ENCODE data around the gene CLP1.
A peak's percentile ranks its signal among the peaks of the same experiment; 100 is the strongest.

CLP1 gene

DNA sequence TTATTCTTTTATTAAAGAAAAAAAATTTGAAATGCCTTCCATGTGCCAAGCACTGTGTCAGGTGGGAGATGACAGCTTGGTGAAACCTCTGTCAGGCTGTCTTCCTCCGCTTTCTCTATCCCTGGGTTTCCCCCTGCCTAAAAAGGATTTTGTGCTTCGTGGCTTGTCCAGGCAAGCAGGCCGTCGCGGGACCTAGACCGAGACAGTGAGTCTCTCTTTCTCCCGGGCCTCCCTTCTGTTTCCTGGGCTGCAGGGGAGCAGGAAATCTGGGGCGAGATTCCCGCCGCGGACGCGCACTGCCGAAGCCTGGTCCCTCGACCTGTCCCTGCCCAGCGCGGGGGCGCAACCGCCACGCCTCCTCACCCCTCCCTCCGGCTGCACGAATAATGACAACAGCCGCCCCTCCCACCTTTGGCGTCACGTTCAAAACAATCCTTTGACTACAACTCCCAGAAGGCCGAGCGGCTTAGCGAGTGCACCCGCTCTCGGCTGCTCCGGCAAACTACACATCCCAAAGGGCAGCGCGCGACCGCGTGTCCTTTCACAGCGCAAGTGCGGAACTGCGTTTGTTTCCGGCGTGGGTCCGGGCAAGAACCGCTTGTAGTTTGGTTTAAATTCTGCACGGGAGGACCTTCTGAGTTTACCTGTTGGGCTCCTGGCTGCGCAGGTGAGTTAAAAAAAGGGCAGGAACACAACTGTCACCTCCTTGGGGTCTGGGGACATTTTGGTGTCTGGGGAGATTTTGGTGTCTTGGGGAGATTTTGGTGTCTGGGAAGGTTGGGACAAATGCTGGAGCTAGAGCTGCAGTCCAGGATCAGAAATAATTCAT, at the start of gene CLP1:
CLP1 (plus strand) TSS at position 569 of the 829 bp plus-strand sequence. CDS start 1,715 bp downstream, outside the sequence.
- peak; percentile 90 for DNase-seq (ENCODE audit: low spot score)

DNA sequence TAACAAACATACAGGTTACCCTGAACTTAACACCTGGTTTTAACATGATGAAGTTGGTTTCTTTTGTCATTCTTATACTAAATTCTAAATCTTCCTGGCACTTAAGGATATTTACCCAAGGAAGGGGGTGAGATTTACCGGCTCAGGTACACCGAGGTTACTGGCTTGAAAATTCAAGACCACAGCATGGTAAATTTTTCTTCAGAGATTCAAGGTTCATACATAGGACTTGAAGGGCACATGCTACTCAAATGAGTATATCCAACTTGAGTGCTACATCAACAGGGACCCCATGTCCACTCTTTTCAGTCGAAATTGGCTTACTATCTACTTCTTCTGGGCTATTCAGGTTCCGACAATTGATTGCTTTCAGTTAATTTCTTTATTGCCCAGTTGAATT, 47.4 kb upstream of the CLP1 start:
- DNase-seq (ENCODE audit: low spot score), result no peak

DNA sequence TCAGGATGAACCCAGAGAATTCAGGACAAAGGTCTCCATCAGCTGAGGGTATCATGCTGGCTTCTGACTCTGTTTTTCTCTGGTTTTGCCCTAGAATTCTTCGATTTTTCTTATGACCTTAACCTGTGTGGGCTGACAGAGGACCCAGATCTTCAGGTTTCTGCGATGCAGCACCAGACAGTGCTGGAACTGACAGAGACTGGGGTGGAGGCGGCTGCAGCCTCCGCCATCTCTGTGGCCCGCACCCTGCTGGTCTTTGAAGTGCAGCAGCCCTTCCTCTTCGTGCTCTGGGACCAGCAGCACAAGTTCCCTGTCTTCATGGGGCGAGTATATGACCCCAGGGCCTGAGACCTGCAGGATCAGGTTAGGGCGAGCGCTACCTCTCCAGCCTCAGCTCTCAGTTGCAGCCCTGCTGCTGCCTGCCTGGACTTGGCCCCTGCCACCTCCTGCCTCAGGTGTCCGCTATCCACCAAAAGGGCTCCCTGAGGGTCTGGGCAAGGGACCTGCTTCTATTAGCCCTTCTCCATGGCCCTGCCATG, 43.3 kb upstream of the CLP1 start:
- DNase-seq (ENCODE audit: low spot score), result no peak

DNA sequence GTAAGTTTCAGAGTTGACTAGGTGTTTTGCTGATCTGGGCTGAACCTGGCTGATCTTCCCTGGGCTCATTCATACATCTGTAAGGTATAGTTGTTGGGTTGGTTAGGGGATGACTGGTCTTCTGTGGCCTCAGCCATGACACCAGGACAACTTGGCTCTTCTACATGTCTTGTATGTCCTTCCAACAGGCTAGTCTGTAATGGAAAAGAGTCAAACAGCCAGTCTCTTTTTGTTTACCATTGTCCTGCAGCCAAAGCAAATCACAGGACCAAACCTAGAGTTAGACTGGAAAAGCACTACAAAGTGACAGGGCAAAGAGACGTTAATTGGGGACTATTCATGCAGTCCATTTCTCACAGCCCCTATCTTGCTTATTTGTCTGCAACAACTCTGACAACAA, 42.3 kb upstream of the CLP1 start:
- DNase-seq (ENCODE audit: low spot score), result no peak

DNA sequence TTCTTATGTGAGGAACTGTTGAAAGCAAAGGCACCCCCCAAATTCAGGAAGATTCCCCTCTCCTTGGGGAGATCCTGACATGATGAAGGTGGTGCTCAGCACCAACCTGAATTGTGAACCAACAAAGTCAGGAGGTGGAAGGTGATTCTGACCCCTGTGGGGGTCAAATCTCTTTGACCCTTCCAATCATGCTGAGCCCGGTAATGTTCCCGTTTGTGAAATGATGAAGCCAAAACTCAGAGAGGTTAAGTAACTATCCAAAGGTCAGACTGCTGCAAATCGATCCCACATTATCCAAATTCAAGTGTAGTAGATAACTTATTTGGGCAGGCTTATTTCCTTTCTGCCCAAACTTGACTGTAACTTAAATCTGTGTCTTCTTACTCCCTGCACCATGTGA, 41.0 kb upstream of the CLP1 start:
- DNase-seq (ENCODE audit: low spot score), result no peak

DNA sequence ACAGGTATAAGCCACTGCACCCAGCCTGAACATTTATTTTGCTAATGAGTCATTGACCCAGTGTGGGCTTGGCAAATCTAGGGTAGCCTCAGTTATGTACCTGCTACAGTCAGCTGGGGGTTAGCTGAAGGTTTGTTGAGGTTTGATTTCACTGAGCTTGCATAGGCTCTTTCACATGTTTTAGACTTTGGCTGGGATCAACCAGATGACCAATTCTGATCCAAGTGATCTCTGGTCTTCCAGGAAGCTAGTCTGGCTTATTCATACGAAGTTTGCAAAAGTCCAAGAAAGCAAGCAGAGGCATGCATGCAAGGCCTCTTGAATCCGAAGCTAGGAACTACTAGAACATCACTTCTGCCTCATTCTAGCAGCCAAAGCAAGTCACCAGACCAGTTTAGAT, 39.1 kb upstream of the CLP1 start:
- no peak for DNase-seq (ENCODE audit: low spot score)

DNA sequence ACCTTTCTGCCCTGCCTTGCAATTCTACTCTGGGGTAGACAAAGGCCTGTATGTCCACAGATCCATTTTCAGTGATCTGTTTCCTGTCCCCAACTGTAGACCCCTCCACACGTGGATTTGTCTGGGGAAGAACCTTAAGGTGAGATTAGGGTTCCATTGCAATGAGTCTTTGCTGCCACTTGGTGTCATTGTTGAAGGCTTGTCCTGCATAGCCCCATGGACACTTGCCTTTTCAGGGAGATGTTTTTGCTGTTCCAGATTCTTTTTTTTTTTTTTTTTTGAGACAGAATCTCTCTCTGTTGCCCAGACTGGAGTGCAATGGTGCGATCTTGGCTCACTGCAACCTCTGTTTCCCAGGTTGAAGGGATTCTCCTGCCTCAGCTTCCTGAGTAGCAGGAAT, 38.2 kb upstream of the CLP1 start:
- no peak for DNase-seq (ENCODE audit: low spot score)

DNA sequence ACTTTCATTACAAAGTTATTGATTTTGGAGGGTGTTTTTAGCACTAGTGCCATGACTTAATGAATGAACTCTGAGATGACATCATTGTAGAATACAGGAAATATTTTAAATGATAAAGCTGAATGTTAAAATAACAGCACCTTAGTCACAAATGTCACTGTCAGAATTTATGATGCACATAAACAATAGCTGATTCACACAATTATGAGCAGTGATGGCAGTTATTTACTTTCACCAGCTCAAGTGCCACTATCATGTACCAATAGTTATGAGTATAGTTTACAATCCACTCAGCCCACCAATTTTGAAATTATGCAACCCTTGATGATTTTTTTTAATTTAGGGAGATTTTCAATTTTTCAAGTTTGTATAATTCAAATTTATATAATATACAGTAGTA, 37.1 kb upstream of the CLP1 start:
- DNase-seq (ENCODE audit: low spot score), result no peak

DNA sequence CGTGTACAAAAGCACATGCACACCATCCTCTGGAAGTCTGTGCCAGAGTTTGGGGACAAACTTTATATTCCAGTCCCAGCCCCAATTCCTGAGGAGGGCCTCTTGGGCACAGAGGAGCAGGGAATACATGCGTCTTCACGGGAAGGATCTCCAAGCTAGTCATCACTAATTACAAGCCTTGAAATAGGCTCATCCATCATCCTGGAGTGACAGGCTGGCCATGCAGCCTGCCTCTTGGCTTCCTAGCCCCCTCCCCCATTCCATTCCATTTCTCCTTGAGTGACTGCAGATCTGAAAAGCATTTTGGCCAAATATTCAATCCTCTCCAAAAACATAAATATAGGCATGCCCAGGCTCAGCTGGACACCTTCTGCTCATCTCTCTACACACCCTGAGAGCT, 35.3 kb upstream of the CLP1 start:
- no peak for DNase-seq (ENCODE audit: low spot score)

DNA sequence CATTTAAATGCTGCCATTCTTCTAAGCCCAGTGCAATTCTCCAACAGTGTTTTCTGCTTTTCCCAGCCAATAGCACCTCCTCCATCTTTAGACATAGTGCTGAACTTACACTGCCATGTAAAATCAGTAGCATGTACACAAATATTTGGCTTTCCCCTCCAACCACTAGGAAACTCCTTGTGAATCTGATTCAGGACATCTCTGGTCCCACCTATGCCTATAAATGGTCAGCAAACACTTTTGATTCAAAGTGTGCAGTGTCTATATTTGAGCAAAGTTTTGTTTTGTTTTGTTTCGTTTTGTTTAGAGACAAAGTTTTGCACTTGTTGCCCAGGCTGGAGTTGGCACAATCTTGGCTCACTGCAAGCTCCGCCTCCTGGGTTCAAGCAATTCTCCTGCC, 32.7 kb upstream of the CLP1 start:
- DNase-seq (ENCODE audit: low spot score), result no peak

DNA sequence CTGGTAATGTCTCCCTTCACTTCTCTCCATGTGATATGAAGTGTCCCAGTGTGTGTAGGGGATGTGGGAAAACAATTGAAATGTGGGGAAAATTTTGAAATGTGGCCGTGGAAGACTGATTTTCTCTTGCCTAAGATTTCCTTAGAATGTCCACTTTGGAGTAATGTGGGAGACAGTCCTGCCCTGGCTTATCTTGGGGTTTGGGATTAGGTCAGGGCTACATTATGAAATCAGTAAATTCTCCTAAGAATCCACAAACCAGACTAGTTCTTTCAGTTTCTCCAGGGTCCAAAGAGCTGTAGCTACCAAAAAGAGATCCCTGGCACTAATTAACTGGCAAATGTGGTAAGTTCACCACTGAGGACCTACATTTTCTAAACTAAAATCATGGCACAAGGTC, 30.7 kb upstream of the CLP1 start:
- no peak for DNase-seq (ENCODE audit: low spot score)

DNA sequence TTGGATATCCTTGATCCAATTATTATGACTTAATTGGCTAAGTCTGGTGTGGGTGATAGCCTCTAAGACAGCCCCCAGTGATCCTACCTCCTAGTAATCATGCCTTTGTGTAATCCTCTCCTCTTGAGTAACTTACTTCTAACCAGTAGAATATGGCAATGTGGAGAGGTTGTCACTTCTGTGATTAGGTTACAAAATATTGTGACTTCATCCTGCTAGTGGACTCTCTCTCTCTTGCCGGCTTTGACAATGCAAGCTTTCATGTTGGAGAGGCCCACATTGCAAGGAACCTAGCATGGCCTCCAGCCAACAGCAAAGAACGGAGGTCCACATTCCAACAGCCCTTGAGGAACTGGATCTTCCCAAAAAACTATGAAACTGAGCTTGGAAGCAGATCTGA, 27.4 kb upstream of the CLP1 start:
- DNase-seq (ENCODE audit: low spot score), result no peak

DNA sequence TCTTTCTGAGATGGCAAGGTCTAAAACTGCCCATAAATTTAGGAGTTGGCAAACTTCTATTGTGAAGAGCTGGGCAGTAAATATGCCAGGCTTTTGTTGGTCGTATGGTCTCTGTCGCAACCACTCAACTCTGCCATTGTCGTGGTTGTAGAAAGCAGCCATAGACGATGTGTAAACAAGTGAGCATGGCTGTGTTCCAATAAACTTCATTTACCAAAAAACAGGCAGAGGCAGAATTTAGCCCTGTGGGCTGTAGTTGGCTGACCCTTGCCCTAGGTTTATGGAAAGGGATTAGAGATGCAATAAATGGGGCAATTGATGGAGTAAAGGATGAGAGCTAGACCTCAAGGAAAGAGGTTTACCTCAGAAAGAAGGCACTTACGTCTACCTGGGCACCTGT, 25.4 kb upstream of the CLP1 start:
- no peak for DNase-seq (ENCODE audit: low spot score)

DNA sequence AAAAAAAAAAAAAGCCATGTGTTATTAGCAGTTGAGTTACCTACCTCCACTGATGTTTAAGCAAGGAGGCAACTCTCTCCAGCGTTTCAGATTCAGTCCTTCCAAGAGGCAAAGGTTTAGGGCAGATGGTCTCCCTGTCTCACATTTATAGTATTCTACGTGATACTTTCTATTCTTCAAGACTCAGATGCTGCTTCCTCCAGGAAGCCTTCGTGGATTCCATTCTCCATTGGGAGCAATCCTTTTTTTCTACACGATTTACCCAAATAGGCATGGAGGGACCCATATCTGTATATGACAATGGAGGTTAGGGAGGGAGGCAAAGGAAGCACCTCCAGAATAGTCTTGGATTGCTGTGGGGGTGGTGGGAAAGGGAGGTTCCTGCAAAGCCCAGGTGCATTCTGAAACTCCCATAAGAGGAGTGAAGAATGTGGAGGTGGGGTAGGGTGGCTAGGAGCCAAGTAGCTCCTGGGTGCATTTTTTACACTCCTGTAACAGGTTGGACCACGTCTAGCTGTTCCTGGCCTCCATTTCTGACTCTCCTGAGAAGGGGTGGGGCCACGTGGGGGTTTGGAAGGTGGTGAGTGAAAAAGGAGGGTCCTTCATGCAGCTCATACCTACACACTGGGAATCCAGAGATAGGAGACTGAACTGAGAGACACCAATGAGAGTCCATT, 24.0 kb upstream of the CLP1 start:
- no peak for DNase-seq (ENCODE audit: low spot score)

DNA sequence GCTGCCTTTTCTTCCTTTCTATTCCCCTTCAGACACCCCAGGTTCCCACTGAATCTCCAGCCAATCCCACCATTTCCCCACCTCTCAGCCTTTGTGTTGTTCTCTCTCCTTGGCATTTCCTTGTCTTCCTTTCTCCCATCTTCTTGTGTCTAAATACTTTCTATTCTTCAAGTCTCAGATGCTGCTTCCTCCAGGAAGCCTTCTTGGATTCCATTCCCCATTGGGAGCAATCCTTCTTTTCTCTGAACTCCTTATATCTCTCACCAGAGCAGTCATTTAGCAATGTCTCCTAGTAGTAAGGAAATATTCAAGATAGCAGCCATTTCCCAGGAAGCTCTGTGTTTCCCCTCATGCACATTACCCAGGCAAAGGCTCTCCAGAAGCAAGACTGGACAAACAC, 23.3 kb upstream of the CLP1 start:
- DNase-seq (ENCODE audit: low spot score), result no peak

DNA sequence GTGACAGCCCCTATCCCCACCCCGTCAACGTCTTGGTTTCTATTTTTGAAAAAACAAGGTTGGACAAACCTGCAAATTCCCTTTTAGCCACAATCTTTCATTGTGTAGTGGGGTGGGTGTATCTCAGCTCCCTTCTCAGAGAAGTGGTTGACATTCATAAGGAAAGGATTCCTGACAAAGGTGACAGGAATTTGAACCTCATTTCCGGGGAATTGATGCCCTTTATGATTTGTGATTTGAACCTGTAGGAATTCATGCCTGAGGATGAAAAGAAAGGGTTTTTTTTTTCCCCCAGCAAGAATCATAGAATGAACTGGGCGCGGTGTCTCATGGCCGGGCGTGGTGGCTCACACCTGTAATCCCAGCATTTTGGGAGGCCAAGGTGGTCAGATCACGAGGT, 22.3 kb upstream of the CLP1 start:
- DNase-seq (ENCODE audit: low spot score), result no peak

DNA sequence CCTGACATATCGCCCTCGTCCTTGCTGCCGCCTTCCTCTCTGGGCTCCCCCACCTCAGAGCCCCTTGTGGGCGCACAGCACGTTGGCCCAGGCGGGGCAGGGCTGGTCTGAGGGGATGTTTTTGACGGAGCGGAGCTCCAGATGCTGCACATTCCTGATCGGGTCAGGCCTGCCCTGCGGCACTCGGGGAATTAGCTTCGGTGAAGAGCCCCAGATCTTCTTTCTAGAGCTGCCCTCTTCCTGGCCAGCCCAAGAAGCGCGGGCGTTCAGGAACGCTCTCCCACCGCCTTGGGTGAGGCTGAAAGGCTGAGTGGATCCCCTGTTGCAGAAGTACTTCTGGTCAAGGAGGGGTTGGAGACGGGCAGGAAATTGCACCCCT, 19.9 kb upstream of the CLP1 start:
- DNase-seq (ENCODE audit: low spot score), result peak; percentile 67

DNA sequence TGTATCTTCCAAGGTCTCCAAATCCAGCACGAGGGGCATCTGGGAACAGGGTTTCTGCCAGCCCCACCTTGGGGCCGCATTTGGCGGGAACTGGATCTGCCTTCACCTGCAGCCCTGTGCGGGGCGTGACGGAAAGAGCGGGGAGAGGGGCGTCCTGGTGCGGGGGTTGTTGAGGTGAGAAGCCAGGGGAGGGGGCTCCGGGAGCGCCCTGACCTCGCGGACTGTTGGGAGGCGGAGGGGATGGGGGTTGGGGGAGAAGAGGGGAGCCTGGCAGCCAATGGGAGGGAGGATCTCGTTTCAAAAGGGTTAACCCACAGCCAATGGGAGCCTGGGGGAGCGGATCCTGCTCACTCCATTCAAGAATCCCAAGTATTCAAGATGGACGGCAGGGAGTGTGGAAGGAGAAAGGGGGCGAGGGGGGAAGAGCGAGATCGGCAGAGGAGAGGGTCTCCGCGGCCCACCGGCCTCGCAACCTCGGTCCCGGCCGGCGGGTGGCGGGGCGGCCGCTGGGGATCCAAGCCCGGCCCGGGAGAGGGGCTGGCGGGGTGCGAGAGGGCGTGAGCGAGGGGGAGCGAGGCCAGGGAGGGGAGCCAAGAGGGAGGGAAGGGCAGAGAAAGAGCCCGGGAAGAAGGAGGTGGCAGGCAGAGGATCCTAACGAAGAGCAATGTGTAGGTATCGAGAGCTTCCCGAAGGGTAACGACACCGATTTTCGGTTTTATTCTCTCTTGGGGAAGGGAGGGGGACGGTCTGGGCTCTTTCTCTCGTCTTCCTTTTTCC, 19.4 kb upstream of the CLP1 start:
- peak; percentile 97 for DNase-seq (ENCODE audit: low spot score)

DNA sequence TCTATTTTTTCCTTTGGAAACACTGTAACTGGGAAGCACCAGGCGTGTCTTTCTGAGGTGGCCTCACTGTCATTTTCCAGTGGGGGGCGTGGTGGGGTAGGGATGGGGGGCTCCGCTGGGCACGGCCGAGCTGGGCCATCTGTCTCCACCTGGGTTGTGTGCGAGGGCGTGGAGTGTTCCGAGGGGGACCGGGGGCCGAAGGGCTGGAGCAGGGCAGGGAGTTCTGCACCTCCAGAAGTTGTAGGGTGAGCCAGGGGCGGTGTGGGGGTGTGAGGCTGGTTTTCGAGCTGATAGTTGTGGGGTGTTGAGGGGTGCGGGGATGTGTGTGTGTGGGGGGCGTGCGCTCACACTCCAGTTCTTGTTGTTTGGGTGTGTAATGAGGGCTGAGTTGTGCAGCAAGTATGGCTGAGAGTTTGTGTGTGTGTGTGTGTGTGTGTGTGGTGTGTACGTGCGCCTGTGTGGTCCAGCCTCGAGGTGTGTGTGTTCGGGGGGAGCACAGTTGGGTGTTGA, 18.7 kb upstream of the CLP1 start:
- DNase-seq (ENCODE audit: low spot score), result no peak

DNA sequence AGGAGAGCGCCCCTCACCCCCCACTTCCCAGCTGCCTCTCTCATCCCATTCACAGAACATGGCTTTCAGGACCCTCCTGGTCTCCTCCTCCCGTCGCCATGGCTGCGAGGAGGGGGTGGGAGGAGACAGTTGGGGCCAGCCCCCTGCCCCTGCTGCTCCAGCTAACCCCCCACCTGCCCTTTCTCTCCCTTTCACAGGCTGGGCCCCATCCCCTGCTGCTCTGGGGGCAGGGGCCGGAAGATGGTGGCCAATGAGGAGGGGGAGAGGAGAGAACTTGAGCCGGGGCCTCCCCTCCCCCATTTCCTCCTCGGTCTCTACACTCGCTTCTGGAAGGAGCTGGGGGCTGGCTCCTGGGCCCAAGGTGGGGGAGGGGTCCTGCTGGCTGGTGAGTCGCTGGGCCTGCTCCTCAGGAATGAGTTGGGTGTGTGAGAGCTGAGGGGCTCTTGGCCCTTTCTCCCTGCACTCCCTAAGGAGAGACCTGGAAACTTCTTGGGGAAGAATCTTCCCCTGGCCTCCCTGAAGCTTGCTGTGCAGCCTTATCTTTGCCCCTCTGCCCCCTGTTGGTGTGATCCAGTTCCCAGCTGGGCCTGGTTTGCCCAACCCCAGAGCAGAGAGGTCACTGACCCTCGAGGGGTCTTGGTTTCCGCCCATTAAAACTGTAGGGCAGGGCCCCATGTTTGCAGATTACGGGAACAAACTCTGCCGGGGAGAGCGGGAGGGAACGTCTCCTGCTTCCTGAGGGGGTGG, 18.1 kb upstream of the CLP1 start:
- peak; percentile 81 for DNase-seq (ENCODE audit: low spot score)

DNA sequence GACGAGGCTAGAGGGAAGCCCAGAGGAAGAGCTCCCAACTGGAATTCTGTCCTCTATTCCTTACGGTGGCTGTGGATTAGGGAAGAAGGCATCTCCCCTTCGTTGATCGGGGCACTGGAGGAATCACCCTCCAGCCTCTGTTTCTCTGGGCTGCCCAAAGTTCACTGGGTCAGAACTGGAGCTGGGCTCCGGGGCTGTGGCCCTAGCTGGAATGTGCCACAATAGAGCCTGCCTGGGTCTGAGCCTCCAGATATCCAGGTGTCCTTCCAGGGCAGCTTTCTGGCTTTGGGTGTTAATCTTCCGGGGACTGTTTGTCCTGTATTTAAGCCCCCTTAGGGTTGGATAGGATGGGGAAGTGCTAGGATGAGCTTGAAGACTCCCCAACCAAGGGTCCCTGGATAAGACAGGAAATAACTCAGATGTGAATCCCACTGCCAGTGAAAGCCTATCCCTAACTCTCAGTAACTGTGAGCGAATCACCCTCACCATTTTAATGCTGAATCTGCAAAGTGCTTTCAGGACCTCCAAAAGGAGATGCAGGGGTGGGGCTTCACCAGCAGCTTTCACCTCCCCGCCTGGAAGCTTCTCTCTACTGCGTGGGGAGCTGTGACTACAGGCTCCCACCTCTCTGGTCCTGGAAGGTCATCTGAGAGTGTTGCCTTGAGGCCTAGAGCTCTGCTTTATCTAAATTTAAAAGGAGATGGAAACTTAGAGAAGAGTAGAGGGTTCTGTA, 17.3 kb upstream of the CLP1 start:
- no peak for DNase-seq (ENCODE audit: low spot score)
